ENCODE results near the gene OR8B2.

DNA sequence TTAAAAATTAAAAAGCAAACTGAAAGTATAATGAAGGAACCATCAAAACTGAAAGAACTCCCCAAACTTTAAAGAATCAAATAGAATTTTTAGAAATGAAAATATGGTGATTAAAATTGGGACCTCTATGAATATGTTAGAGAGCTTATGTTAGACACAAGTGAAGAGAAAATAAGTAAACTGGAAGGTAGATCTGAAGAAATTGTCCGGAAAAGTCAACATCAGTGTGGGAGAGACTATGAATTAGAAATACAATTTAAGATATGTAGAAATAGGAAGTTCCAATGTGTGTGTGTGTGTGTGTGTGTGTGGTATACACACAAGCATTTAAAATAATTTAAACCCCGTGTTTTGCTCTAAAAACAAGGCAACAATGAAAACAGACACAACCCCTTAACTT, 45.3 kb upstream of the OR8B2 start:
- TF ChIP-seq, protein P1, sequence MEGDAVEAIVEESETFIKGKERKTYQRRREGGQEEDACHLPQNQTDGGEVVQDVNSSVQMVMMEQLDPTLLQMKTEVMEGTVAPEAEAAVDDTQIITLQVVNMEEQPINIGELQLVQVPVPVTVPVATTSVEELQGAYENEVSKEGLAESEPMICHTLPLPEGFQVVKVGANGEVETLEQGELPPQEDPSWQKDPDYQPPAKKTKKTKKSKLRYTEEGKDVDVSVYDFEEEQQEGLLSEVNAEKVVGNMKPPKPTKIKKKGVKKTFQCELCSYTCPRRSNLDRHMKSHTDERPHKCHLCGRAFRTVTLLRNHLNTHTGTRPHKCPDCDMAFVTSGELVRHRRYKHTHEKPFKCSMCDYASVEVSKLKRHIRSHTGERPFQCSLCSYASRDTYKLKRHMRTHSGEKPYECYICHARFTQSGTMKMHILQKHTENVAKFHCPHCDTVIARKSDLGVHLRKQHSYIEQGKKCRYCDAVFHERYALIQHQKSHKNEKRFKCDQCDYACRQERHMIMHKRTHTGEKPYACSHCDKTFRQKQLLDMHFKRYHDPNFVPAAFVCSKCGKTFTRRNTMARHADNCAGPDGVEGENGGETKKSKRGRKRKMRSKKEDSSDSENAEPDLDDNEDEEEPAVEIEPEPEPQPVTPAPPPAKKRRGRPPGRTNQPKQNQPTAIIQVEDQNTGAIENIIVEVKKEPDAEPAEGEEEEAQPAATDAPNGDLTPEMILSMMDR (IDR thresholded peaks at IDR 0.05), result no peak
- TF ChIP-seq POLR2AphosphoS5 (IDR thresholded peaks at IDR 0.05), result no peak
- no peak for TF ChIP-seq POLR2A (IDR thresholded peaks at IDR 0.05; ENCODE audit: low read depth)
- no peak for TF ChIP-seq EP300 (IDR thresholded peaks at IDR 0.05)
